Mammary epithelial cell (primary cell): ENCODE data around the gene MOB3B.

Source experiments
- CTCF ChIP-seq, 2 donors: IDR thresholded peaks in 1 of 2; conservative IDR thresholded peaks in 1 of 2; 2 replicates each; pipeline ENCODE4 v1.5.1; 2011 to 2012; ENCODE audit warnings: inconsistent platforms in 2 of 2, low read length in 2 of 2, mild to moderate bottlenecking in 2 of 2, control low read depth in 1 of 2, low read depth in 1 of 2; ENCODE audit not compliant: insufficient read depth in 1 of 2; ENCODE audit errors: extremely low read depth in 1 of 2
- EZH2 ChIP-seq: IDR thresholded peaks from 2 replicates; pipeline ENCODE4 v1.6.1; 2012; ENCODE audit warnings: low read length, inconsistent platforms, borderline replicate concordance

GRCh38 chr9:27349698-27350080 is 179.9 kb downstream of the MOB3B start:
- TF ChIP-seq CTCF (conservative IDR thresholded peaks at IDR 0.05 in 1 of 2, IDR thresholded peaks at IDR 0.05 in 1 of 2; ENCODE audit: extremely low read depth in 1 of 2, insufficient read depth in 1 of 2, low read depth in 1 of 2, low read length in 2 of 2) (no peak), EZH2 (no peak)
